ENCODE results near the gene TULP1. TPM values are rescaled to one million over a fixed set of nuclear protein-coding genes. Genes with fewer than 3 reads are reported as not detected.

The TULP1 gene
- total and polyA plus RNA-seq, 2 of the 8 experiments (the other 6 are each of a cell fraction or from before 2014, with no cell fraction given) = 3.2 to 6.8 TPM

DNA sequence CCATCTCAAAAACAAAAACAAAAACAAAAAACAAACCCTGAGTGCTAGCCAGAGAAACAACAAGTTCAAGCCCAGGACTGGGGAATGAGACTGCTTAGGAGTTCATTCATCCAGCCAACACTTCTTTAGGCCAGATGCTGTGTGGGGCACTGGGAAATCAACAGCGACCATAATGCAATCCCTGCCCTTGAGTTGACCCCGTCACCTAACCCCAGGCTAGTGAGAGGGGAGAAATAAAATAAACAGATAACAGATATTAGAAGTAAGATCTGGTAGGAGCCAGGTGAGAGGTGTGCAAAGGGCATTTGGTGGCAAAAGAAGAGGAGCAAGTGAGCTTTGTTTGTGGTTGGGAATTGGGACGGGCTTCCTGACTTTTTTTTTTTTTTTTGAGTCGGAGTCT, 49.4 kb downstream of the TULP1 start:
- no peak overlapping the region for H3K14ac ChIP-seq (ENCODE audit: insufficient read length)
- no peak overlapping the region for H4K5ac ChIP-seq (ENCODE audit: insufficient read length, low read depth, low read length)
- WGBS, 2 experiments (ENCODE audit: extremely low coverage in 1 of 2, insufficient coverage in 1 of 2, insufficient read length in 1 of 2, insufficient replicate concordance in 2 of 2, low coverage in 1 of 2, low lambda C conversion rate in 2 of 2, missing lambda C conversion rate in 1 of 2) = 94% methylated on average over 4 of the region's 4 CpGs; no CpG with 5 or more reads in 1 of the 2 experiments
- H3K23me2 ChIP-seq (ENCODE audit: low read depth, low read length) = peaks cover 2% of the 10 kb centered on the region; the same call in 1 of the 2 replicates
- no peaks in the 10 kb centered on the region; a peak in 1 of 7 replicates for H3K27me3 ChIP-seq (replicated peaks in 1 of 4; ENCODE audit: control insufficient read depth in 3 of 4, extremely low read depth in 1 of 4, insufficient read depth in 3 of 4, low read length in 3 of 4)
- H3K23ac ChIP-seq (ENCODE audit: insufficient read length) = no peak overlapping the region
- ChIA-PET CTCF (ENCODE audit: partially characterized antibody) (interaction anchor here (1.0 kb wide), 1 partner anchor 142 kb away, joined by 5 read pairs; no protein-coding TSS in a partner anchor), POLR2A (ENCODE audit: partially characterized antibody) (interaction anchor here (0.9 to 30.9 kb wide), 4 partner anchors 8 to 30 kb away, joined by 3 to 1319 read pairs (median 100); partner anchors contain the start of genes FANCE and TEAD3)
- no peak overlapping the region for H2BK5ac ChIP-seq (ENCODE audit: low read depth, low read length)
- no peak overlapping the region for H3K4me2 ChIP-seq (ENCODE audit: insufficient read depth in 1 of 2, low read depth in 2 of 2, low read length in 2 of 2)
- H3K56ac ChIP-seq (replicated peaks; ENCODE audit: insufficient read length, low read depth, low read length) = no peak overlapping the region
- no peak overlapping the region for H2BK20ac ChIP-seq (ENCODE audit: low read length)
- no peak overlapping the region for H4K8ac ChIP-seq (ENCODE audit: extremely low read depth, insufficient read depth, low read length)
- H4K91ac ChIP-seq (replicated peaks; ENCODE audit: insufficient read length, low read length) = no peak overlapping the region
- no peak overlapping the region for H2AFZ ChIP-seq (ENCODE audit: low read length)
- no peak overlapping the region for H3K4ac ChIP-seq (replicated peaks; ENCODE audit: insufficient read length, low read depth, low read length)
- H2BK120ac ChIP-seq (replicated peaks; ENCODE audit: low read depth, low read length) = no peak overlapping the region
- peaks cover 9 to 19% (median 9%) of the 10 kb centered on the region in 4 experiments for H3K36me3 ChIP-seq (ENCODE audit: control insufficient read depth in 2 of 4, insufficient read depth in 4 of 4, low read length in 3 of 4)
- H3K18ac ChIP-seq (ENCODE audit: extremely low read depth, low read length) = no peak overlapping the region
- no peak overlapping the region for H2BK15ac ChIP-seq (ENCODE audit: low read length)
- DNase-seq (ENCODE audit: low read depth in 1 of 2, low spot score in 2 of 2) (no peak), FAIRE-seq (no peak)
- H3K4me3 ChIP-seq (ENCODE audit: extremely low read depth in 1 of 4, insufficient read depth in 2 of 4, low read depth in 3 of 4, low read length in 4 of 4) = no peak overlapping the region
- H3K79me2 ChIP-seq (ENCODE audit: control insufficient read depth in 1 of 2, insufficient read depth in 2 of 2, low read length in 2 of 2) = peaks cover 0 to 1% of the 10 kb centered on the region in 2 experiments; a peak in 2 of 4 replicates
- no peak overlapping the region for H3K9ac ChIP-seq (replicated peaks in 1 of 4; ENCODE audit: extremely low read depth in 1 of 4, low read depth in 3 of 4, low read length in 3 of 4)
- no peak overlapping the region for H2AK5ac ChIP-seq (ENCODE audit: low read depth, low read length)
- no peaks in the 10 kb centered on the region for H3K79me1 ChIP-seq (ENCODE audit: low read depth, low read length)
- no peaks in the 10 kb centered on the region; a peak in 1 of 7 replicates for H3K4me1 ChIP-seq (replicated peaks in 1 of 4; ENCODE audit: control insufficient read depth in 3 of 4, insufficient read depth in 4 of 4, low read length in 3 of 4)
- no peaks in the 10 kb centered on the region for H3K9me3 ChIP-seq (ENCODE audit: insufficient read depth in 2 of 2, low read depth in 1 of 2, low read length in 1 of 2)
- no peaks in the 10 kb centered on the region for H4K20me1 ChIP-seq (replicated peaks in 1 of 2; ENCODE audit: control insufficient read depth in 1 of 2, insufficient read depth in 2 of 2, low read length in 2 of 2)
- H2BK12ac ChIP-seq (ENCODE audit: low read depth, low read length) = no peak overlapping the region
- TF ChIP-seq SRF (IDR thresholded peaks at IDR 0.05; ENCODE audit: low read depth, low read length) (no peak), TBP (IDR thresholded peaks at IDR 0.05; ENCODE audit: low read depth, low read length) (no peak), RXRA (IDR thresholded peaks at IDR 0.05; ENCODE audit: insufficient read depth, low read depth, low read length) (no peak), SIRT6 (IDR thresholded peaks at IDR 0.05; ENCODE audit: low read length) (no peak), CEBPB (IDR thresholded peaks at IDR 0.05; ENCODE audit: low read depth, low read length) (no peak), RFX5 (IDR thresholded peaks at IDR 0.05; ENCODE audit: borderline replicate concordance, low read depth, low read length) (no peak), POU5F1 (IDR thresholded peaks at IDR 0.05; ENCODE audit: low read depth, low read length) (no peak), GABPA (IDR thresholded peaks at IDR 0.05; ENCODE audit: borderline replicate concordance, insufficient read depth, low read length) (no peak), HDAC2 (IDR thresholded peaks at IDR 0.05; ENCODE audit: borderline replicate concordance in 1 of 2, low read depth in 2 of 2, low read length in 2 of 2) (no peak), RAD21 (IDR thresholded peaks at IDR 0.05 in 1 of 2, conservative IDR thresholded peaks at IDR 0.05 in 1 of 2; ENCODE audit: low read depth in 2 of 2, low read length in 2 of 2) (no peak), SAP30 (IDR thresholded peaks at IDR 0.05; ENCODE audit: insufficient read depth, insufficient replicate concordance, low read length) (no peak)
- TF ChIP-seq, protein P1, sequence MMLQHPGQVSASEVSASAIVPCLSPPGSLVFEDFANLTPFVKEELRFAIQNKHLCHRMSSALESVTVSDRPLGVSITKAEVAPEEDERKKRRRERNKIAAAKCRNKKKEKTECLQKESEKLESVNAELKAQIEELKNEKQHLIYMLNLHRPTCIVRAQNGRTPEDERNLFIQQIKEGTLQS (IDR thresholded peaks at IDR 0.05; ENCODE audit: insufficient read depth, low read depth, low read length) = no peak
- no peak overlapping the region for H3K27ac ChIP-seq (ENCODE audit: low read depth, low read length)
